Activated CD4-positive, CD25-positive, alpha-beta regulatory T cell treated with anti-CD3 and anti-CD28 coated beads, Interleukin-2, amount 50 U/mL, for 72 hours (primary cell): ENCODE measurements around the gene MTF1.

Source experiments
- DNase-seq: peaks from one replicate; pipeline ENCODE4 v3.0.0; 2021

The MTF1 gene

GRCh38 chr1:37866491-37866890 is 7.1 kb upstream of the MTF1 start:
- no peak for DNase-seq

GRCh38 chr1:37865348-37866120 is 6.1 kb upstream of the MTF1 start:
- DNase-seq: no peak

GRCh38 chr1:37862330-37862729 is 2.9 kb upstream of the MTF1 start:
- no peak for DNase-seq

- DNase-seq: no peak
Observed at GRCh38 chr1:37861151-37861550, 1.8 kb upstream of the MTF1 start.

GRCh38 chr1:37860346-37860666 is 914 bp upstream of the MTF1 start:
- DNase-seq: no peak

GRCh38 chr1:37858931-37859506 is 373 bp downstream of the MTF1 start:
- DNase-seq: no peak

- DNase-seq: no peak
Observed at GRCh38 chr1:37854406-37854805, 5.0 kb downstream of the MTF1 start.

GRCh38 chr1:37853157-37853556 is 6.2 kb downstream of the MTF1 start:
- DNase-seq: no peak

- no peak for DNase-seq
Observed at GRCh38 chr1:37851782-37852210, 7.6 kb downstream of the MTF1 start.

GRCh38 chr1:37851262-37851661 is 8.1 kb downstream of the MTF1 start:
- DNase-seq: no peak

GRCh38 chr1:37850352-37850955 is 8.9 kb downstream of the MTF1 start:
- no peak for DNase-seq

- DNase-seq: no peak
Observed at GRCh38 chr1:37849480-37849879, 9.9 kb downstream of the MTF1 start.

GRCh38 chr1:37846647-37847339 is 12.6 kb downstream of the MTF1 start:
- DNase-seq: no peak

- no peak for DNase-seq
Observed at GRCh38 chr1:37845786-37846185, 13.6 kb downstream of the MTF1 start.

GRCh38 chr1:37845049-37845646 is 14.2 kb downstream of the MTF1 start:
- no peak for DNase-seq

GRCh38 chr1:37844536-37844935 is 14.9 kb downstream of the MTF1 start:
- DNase-seq: no peak

GRCh38 chr1:37841652-37842051 is 17.7 kb downstream of the MTF1 start:
- DNase-seq: no peak

- no peak for DNase-seq
Observed at GRCh38 chr1:37840711-37841110, 18.7 kb downstream of the MTF1 start.

- no peak for DNase-seq
Observed at GRCh38 chr1:37839676-37840075, 19.7 kb downstream of the MTF1 start.

- no peak for DNase-seq
Observed at GRCh38 chr1:37836788-37837187, 22.6 kb downstream of the MTF1 start.

GRCh38 chr1:37831809-37832208 is 27.6 kb downstream of the MTF1 start:
- no peak for DNase-seq

- DNase-seq: no peak
Observed at GRCh38 chr1:37831109-37831508, 28.3 kb downstream of the MTF1 start.

- DNase-seq: no peak
Observed at GRCh38 chr1:37828410-37829074, 30.9 kb downstream of the MTF1 start.
